CD8-positive, alpha-beta memory T cell (primary cell): ENCODE data around the gene FMNL2. TPM values are rescaled to one million over a fixed set of nuclear protein-coding genes. Genes with fewer than 3 reads are reported as not detected.

Experiments used
- CTCF ChIA-PET: fragments of 350-600 bp; sonication (Branson Sonifier 250); formaldehyde crosslinking; loops from one replicate; lab custom pipeline; 2021; ENCODE audit warnings: antibody characterized with exemption; lab: Charles Lee
- POLR2A ChIA-PET: fragments of 350-600 bp; sonication (Branson Sonifier 250); formaldehyde crosslinking; loops from one replicate; lab custom pipeline; 2021; ENCODE audit warnings: antibody characterized with exemption; lab: Charles Lee
- DNase-seq, 5 donors: peaks; one replicate each; pipeline versions ENCODE4 v3.0.0 to v3.0.0-alpha.2; 2020 to 2022; ENCODE audit warnings: mixed read lengths in 1 of 5
- H3K27ac ChIP-seq: one replicate; pipeline ENCODE4 v1.7.0; 2013; ENCODE audit warnings: low read depth, mild to moderate bottlenecking, low read length, moderate library complexity
- H3K27me3 ChIP-seq: 2 replicates; pipeline ENCODE4 v1.7.0; 2013; ENCODE audit warnings: low read length, mild to moderate bottlenecking; ENCODE audit not compliant: insufficient read depth, poor library complexity, severe bottlenecking
- H3K36me3 ChIP-seq: 2 replicates; pipeline ENCODE4 v1.7.0; 2013; ENCODE audit warnings: mild to moderate bottlenecking, low read length, moderate library complexity; ENCODE audit not compliant: insufficient read depth
- H3K4me1 ChIP-seq: 2 replicates; pipeline ENCODE4 v1.7.0; 2013; ENCODE audit warnings: mild to moderate bottlenecking, low read length, moderate library complexity; ENCODE audit not compliant: insufficient read depth
- H3K4me3 ChIP-seq: 2 replicates; pipeline ENCODE4 v1.7.0; 2013; ENCODE audit warnings: mild to moderate bottlenecking, low read length
- H3K9me3 ChIP-seq: 2 replicates; pipeline ENCODE4 v1.7.0; 2013; ENCODE audit warnings: mild to moderate bottlenecking, low read length
- H3K27ac Mint-ChIP-seq, 8 donors: one replicate each; pipeline ENCODE4 v1.8.0; 2020 to 2021; ENCODE audit warnings: mixed read lengths in 8 of 8, mild to moderate bottlenecking in 6 of 8, inconsistent platforms in 3 of 8, moderate library complexity in 3 of 8
- H3K27me3 Mint-ChIP-seq, 2 donors: one replicate each; pipeline ENCODE4 v1.8.0; 2020 to 2021; ENCODE audit warnings: mixed read lengths in 2 of 2, mild to moderate bottlenecking in 1 of 2, moderate library complexity in 1 of 2
- H3K36me3 Mint-ChIP-seq, 3 donors: one replicate each; pipeline ENCODE4 v1.8.0; 2020 to 2021; ENCODE audit warnings: mixed read lengths in 3 of 3, inconsistent platforms in 1 of 3, mild to moderate bottlenecking in 1 of 3
- H3K4me1 Mint-ChIP-seq, 3 donors: one replicate each; pipeline ENCODE4 v1.8.0; 2020 to 2021; ENCODE audit warnings: mixed read lengths in 3 of 3, inconsistent platforms in 1 of 3, mild to moderate bottlenecking in 1 of 3
- H3K4me3 Mint-ChIP-seq, 7 donors: one replicate each; pipeline ENCODE4 v1.8.0; 2020 to 2021; ENCODE audit warnings: mixed read lengths in 7 of 7, mild to moderate bottlenecking in 6 of 7, moderate library complexity in 4 of 7, inconsistent platforms in 2 of 7
- H3K9me3 Mint-ChIP-seq, 5 donors: one replicate each; pipeline ENCODE4 v1.8.0; 2020 to 2022; ENCODE audit warnings: mixed read lengths in 5 of 5, mild to moderate bottlenecking in 3 of 5, moderate library complexity in 2 of 5, inconsistent platforms in 1 of 5
- polyA plus RNA-seq: library from polyadenylated mRNA; unstranded; fragments of 300-500 nt; fragmentation: Illumina TruSeq; gene quantifications from one replicate; pipeline ENCODE4 v1.2.3, GENCODE V29; 2021
- total RNA-seq, 2 experiments: library from RNA; stranded (reverse); gene quantifications; one replicate each; pipeline ENCODE4 v1.2.3, GENCODE V29; 2021

FMNL2 gene
- total and polyA plus RNA-seq, 3 experiments from 2014 or later: 0.05 to 0.59 (median 0.58) TPM

DNA sequence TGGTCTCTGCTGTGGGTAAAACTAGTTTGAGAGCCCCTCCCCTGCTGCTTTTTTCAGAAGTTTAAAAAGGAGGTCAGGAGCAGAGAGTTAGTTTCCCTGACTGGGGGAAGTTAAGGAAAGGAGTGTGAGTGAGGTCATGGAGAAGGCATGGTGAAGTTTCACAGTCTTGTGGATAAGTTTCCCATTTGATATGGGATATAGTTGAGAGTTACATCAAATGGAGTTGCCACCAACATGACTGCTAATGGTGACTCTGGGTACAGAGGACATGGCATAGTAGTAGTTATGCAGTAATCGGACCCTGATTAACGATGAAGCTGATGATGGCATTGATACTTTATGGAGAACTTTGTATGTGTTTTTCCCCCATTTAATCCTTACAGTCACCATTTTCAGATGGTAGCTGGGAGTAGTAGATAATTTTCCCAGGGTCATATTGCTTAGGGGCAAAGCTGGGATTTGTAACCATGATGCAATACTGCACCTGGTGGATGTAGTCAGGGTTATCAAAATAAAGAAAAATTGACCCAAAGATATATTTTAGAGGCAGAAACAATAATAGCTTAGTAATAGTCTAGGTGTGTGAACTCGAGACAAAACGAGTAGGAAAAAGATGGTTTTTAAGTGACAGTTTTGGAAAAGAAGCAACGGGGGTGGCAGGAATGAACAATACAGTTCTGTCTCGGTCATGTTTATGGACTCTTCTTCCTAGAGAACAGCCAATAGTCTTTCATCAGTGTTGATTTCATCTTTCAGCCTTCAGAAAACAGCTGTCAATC, 74.6 kb downstream of the FMNL2 start:
- Histone ChIP-seq H3K4me1 (no peaks in the 10 kb centered on the region), H3K27ac (no peak overlapping the region), H3K36me3 (no peaks in the 10 kb centered on the region), H3K9me3 (no peaks in the 10 kb centered on the region), H3K4me3 (no peak overlapping the region), H3K27me3 (no peaks in the 10 kb centered on the region)
- Mint-ChIP-seq H3K36me3 (no peaks in the 10 kb centered on the region), H3K4me1 (no peaks in the 10 kb centered on the region), H3K27me3 (peaks cover 0 to 28% of the 10 kb centered on the region in 2 donors), H3K27ac (no peak overlapping the region), H3K4me3 (no peak overlapping the region), H3K9me3 (no peaks in the 10 kb centered on the region)
- DNase-seq: no peak
- ChIA-PET POLR2A (no interaction called here), CTCF (no interaction called here)

DNA sequence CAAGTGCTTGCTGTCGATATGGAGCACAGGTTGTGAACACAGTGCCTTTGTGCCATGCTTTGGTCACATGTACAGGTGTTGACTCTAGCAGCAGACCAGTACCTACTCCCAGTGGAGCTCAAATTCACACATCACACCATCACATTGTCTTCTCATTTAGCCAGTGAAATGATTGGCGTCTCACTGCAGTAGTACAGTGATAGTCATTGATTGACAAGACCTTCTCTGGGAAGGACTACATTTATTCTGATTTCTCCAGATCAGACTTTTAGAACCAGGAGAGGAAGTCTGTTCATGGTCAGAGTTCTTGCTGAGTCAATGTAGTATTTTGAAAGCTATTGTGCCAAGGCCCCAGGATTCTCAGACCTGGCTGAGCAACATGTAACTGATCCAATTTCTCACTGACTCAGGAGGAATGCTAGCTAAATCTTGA, 75.2 kb downstream of the FMNL2 start:
- Histone ChIP-seq H3K27me3 (no peaks in the 10 kb centered on the region), H3K27ac (no peak overlapping the region), H3K9me3 (no peaks in the 10 kb centered on the region), H3K4me3 (no peak overlapping the region), H3K4me1 (no peaks in the 10 kb centered on the region), H3K36me3 (no peaks in the 10 kb centered on the region)
- Mint-ChIP-seq H3K36me3 (no peaks in the 10 kb centered on the region), H3K9me3 (no peaks in the 10 kb centered on the region), H3K4me3 (no peak overlapping the region), H3K27ac (no peak overlapping the region), H3K4me1 (no peaks in the 10 kb centered on the region), H3K27me3 (peaks cover 0 to 28% of the 10 kb centered on the region in 2 donors)
- ChIA-PET POLR2A (no interaction called here), CTCF (no interaction called here)
- no peak for DNase-seq

DNA sequence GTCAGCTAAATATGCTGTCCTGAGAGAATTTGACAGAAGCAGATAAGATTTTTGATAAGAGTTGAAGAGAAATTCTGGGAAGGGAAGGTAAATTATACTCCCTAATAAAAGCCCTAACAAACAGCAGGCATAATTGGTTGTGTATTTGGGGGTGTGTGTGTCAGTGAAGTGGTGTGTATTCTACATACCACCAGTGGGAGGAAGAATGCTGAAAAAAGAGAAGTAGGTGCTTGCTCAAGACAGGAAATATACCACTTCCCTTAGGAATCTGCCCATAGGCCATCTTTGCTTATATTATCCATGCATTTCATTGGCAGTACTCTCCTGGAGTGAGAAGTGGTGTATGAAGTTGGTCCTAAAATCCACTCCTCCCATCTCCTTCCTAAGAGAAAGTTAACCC, 76.2 kb downstream of the FMNL2 start:
- H3K9me3 Mint-ChIP-seq: no peaks in the 10 kb centered on the region
- no peak for DNase-seq
- H3K27me3 ChIP-seq: no peaks in the 10 kb centered on the region
- H3K36me3 ChIP-seq: no peaks in the 10 kb centered on the region
- H3K27me3 Mint-ChIP-seq: peaks cover 3 to 25% of the 10 kb centered on the region in 2 donors
- H3K27ac Mint-ChIP-seq: no peak overlapping the region
- POLR2A ChIA-PET: no interaction called here
- no peaks in the 10 kb centered on the region for H3K36me3 Mint-ChIP-seq
- CTCF ChIA-PET: no interaction called here
- H3K9me3 ChIP-seq: no peaks in the 10 kb centered on the region
- H3K4me1 ChIP-seq: no peaks in the 10 kb centered on the region
- no peak overlapping the region for H3K4me3 Mint-ChIP-seq
- no peak overlapping the region for H3K4me3 ChIP-seq
- no peak overlapping the region for H3K27ac ChIP-seq
- no peaks in the 10 kb centered on the region for H3K4me1 Mint-ChIP-seq

DNA sequence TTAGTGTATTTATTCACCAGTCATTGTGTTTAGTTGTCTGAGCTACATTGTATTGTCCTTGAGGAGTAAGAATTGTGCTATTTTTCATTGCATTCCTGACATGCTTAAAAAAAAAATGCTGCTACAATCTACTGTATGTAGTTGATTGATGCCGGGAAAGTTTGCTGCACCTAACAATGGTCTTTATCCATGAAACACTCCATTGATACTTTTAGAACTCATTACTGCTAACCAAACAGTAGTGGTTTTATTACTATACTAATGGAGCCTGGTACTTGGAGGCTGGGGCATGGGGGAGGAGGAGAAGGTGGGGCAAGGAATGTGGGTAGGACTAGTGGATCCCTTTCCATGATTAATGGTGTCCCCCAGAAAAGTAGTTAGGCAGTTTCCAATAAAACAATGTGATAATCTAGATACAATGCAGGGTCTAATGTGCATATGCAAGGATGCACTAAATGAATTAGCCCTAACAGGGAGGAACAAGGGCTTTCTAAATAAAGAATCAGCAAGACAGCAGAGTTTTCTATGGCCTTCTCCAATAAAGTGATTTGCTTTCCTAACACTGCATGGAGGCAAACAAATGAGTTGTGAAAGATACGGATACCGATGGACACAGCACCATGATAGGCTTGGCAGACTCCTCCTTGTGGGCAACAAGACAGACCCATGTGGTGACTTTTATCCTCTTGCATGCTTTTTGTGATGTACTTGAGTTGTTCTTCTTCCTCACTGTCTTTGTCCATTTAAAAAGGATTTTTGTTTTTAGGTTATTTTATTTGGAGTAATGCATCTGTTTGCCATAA, 78.5 kb downstream of the FMNL2 start:
- no peaks in the 10 kb centered on the region for H3K27me3 ChIP-seq
- Mint-ChIP-seq H3K27me3 (peaks cover 6 to 25% of the 10 kb centered on the region in 2 donors), H3K9me3 (no peaks in the 10 kb centered on the region), H3K36me3 (no peaks in the 10 kb centered on the region), H3K27ac (no peak overlapping the region), H3K4me3 (no peak overlapping the region), H3K4me1 (no peaks in the 10 kb centered on the region)
- H3K9me3 ChIP-seq: no peaks in the 10 kb centered on the region
- no peak for DNase-seq
- H3K36me3 ChIP-seq: no peaks in the 10 kb centered on the region
- H3K4me3 ChIP-seq: no peak overlapping the region
- no peak overlapping the region for H3K27ac ChIP-seq
- H3K4me1 ChIP-seq: no peaks in the 10 kb centered on the region
- ChIA-PET POLR2A (no interaction called here), CTCF (no interaction called here)

DNA sequence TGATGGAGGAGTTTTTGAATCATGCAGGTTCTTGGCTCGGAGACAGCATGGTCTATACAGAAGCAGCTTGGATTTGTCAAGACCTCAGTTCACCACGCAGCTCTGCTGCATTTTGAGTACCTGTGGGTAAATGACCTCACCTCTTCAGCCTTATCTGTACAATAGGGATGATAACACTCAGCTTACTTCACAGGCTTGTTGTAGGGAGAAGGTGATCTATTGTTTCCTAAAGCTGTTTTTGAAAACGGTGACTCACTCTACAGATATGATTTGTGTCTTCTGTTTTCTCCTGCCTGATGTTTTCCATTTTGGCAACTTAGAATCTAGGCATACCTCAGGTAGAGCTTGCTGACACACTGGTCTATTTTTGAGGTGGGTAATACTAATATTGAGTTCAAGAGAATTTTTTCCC, 80.3 kb downstream of the FMNL2 start:
- Mint-ChIP-seq H3K9me3 (no peaks in the 10 kb centered on the region), H3K36me3 (no peaks in the 10 kb centered on the region), H3K4me1 (no peaks in the 10 kb centered on the region), H3K4me3 (no peak overlapping the region), H3K27me3 (peaks cover 6 to 13% of the 10 kb centered on the region in 2 donors), H3K27ac (no peak overlapping the region)
- ChIA-PET CTCF (no interaction called here), POLR2A (no interaction called here)
- Histone ChIP-seq H3K9me3 (no peaks in the 10 kb centered on the region), H3K4me3 (no peak overlapping the region), H3K27ac (no peak overlapping the region), H3K27me3 (no peaks in the 10 kb centered on the region), H3K4me1 (no peaks in the 10 kb centered on the region), H3K36me3 (no peaks in the 10 kb centered on the region)
- DNase-seq: no peak

DNA sequence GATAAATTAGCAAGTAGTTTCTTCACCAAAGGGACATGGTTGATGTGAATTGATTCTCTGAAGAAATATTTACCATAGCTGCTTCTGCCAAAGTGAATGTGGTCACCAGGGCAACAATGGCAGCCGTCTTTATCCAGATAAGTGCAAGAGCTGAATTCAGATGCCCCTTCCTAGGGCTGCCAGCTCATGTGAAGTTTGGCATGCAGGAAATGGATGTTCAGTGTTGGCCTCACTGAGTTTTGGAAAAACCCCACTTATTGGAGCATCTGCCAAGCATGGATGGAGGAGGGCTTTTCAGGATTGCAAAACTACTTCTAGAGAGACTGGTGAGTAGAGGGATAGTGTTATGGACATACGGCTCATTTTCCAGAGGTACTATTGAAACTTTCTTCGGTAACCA, 80.8 kb downstream of the FMNL2 start:
- Mint-ChIP-seq H3K27ac (no peak overlapping the region), H3K9me3 (no peaks in the 10 kb centered on the region), H3K4me1 (no peaks in the 10 kb centered on the region), H3K27me3 (peaks cover 6 to 13% of the 10 kb centered on the region in 2 donors), H3K4me3 (no peak overlapping the region), H3K36me3 (no peaks in the 10 kb centered on the region)
- no peaks in the 10 kb centered on the region for H3K36me3 ChIP-seq
- no peaks in the 10 kb centered on the region for H3K4me1 ChIP-seq
- H3K9me3 ChIP-seq: no peaks in the 10 kb centered on the region
- ChIA-PET CTCF (no interaction called here), POLR2A (no interaction called here)
- H3K27ac ChIP-seq: no peak overlapping the region
- H3K27me3 ChIP-seq: no peaks in the 10 kb centered on the region
- DNase-seq: no peak
- H3K4me3 ChIP-seq: no peak overlapping the region

DNA sequence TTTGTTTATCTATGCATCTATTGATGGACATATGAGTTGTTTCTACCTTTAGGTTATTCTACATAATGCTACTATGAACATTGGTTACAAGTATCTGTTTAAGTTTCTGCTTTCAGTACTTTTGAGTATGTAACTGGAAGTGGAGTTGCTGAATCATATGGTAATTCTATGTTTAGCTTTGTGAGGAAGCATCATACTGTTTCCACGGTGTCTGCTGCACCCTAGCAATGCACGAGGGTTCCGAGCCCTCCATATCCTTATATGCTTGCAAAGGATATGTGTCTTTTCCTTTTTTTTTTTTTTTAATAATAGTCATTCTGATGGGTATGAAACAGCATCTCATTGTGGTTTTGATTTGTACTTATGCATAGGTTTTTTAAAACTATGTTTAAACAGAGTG, 83.7 kb downstream of the FMNL2 start:
- no peaks in the 10 kb centered on the region for H3K9me3 ChIP-seq
- POLR2A ChIA-PET: no interaction called here
- H3K27me3 ChIP-seq: no peaks in the 10 kb centered on the region
- H3K9me3 Mint-ChIP-seq: no peaks in the 10 kb centered on the region
- H3K36me3 ChIP-seq: no peaks in the 10 kb centered on the region
- no peaks in the 10 kb centered on the region for H3K4me1 Mint-ChIP-seq
- no peaks in the 10 kb centered on the region for H3K4me1 ChIP-seq
- peaks cover 6 to 12% of the 10 kb centered on the region in 2 donors for H3K27me3 Mint-ChIP-seq
- H3K36me3 Mint-ChIP-seq: no peaks in the 10 kb centered on the region
- no peak overlapping the region for H3K27ac ChIP-seq
- CTCF ChIA-PET: no interaction called here
- H3K4me3 ChIP-seq: no peak overlapping the region
- DNase-seq: no peak
- no peak overlapping the region for H3K27ac Mint-ChIP-seq
- H3K4me3 Mint-ChIP-seq: no peak overlapping the region

DNA sequence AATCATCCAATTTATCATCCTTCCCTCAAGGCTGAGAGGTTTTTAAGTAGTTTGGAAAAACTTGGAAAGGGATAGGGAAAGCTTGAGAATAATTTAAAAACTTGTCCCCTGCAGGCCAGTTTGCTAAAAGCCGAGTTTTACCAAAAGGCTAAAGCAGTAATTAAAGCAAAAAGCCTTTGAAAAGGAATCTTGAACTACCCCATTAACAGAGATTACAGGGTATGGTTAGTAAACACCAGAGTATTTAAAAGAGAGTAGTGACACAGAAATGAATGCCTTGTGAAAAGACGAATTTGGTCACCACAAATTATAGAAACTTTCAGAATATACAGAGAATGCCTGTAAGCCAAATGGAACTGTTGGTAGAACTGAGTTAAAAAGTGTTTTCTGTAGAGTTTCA, 85.0 kb downstream of the FMNL2 start:
- H3K27ac ChIP-seq: no peak overlapping the region
- CTCF ChIA-PET: no interaction called here

More for the DNA sequence above, 85.0 kb downstream of the FMNL2 start:
- Mint-ChIP-seq H3K4me3 (no peak overlapping the region), H3K27me3 (peaks cover 6 to 7% of the 10 kb centered on the region in 2 donors), H3K36me3 (no peaks in the 10 kb centered on the region), H3K9me3 (peaks cover 0 to 2% (median 0%) of the 10 kb centered on the region in 5 donors), H3K27ac (no peak overlapping the region), H3K4me1 (no peaks in the 10 kb centered on the region)
- no peak overlapping the region for H3K4me3 ChIP-seq
- POLR2A ChIA-PET: no interaction called here
- H3K4me1 ChIP-seq: no peaks in the 10 kb centered on the region
- no peak for DNase-seq
- H3K36me3 ChIP-seq: no peaks in the 10 kb centered on the region
- no peaks in the 10 kb centered on the region for H3K27me3 ChIP-seq
- H3K9me3 ChIP-seq: no peaks in the 10 kb centered on the region
